DOHH2 (cell line): ENCODE results near the gene MOGAT1.

ENCODE experiments used
- H3F3A ChIP-seq: fragments of 200-600 bp; sonication (generic), shearing (Covaris generic); 2 replicates; pipeline ENCODE4 v1.6.0; 2016; ENCODE audit warnings: antibody characterized with exemption, mild to moderate bottlenecking; ENCODE audit not compliant: control insufficient read depth, insufficient read depth
- H3K27ac ChIP-seq: fragments of 200-600 bp; sonication (generic); 2 replicates; pipeline ENCODE4 v1.5.1; 2014; ENCODE audit warnings: low read depth, mild to moderate bottlenecking, low read length, moderate library complexity
- H3K27me3 ChIP-seq: fragments of 200-600 bp; sonication (generic); 2 replicates; pipeline ENCODE4 v1.6.1; 2014; ENCODE audit warnings: mild to moderate bottlenecking, low read length, mixed read lengths; ENCODE audit not compliant: control insufficient read depth
- H3K36me3 ChIP-seq: fragments of 200-600 bp; sonication (generic); 2 replicates; pipeline ENCODE4 v1.6.1; 2014; ENCODE audit warnings: mild to moderate bottlenecking, low read length, moderate library complexity, mixed read lengths; ENCODE audit not compliant: control insufficient read depth
- H3K4me1 ChIP-seq: fragments of 200-600 bp; sonication (generic); 2 replicates; pipeline ENCODE4 v1.6.1; 2014; ENCODE audit warnings: mild to moderate bottlenecking, low read length, mixed read lengths; ENCODE audit not compliant: control insufficient read depth
- H3K4me2 ChIP-seq: fragments of 200-600 bp; sonication (generic); 2 replicates; pipeline ENCODE4 v1.6.0; 2014; ENCODE audit warnings: mild to moderate bottlenecking, low read length, moderate library complexity
- H3K4me3 ChIP-seq: fragments of 200-600 bp; sonication (generic); 2 replicates; pipeline ENCODE4 v1.5.1; 2014; ENCODE audit warnings: mild to moderate bottlenecking, low read length, mixed read lengths
- H3K79me2 ChIP-seq: fragments of 200-600 bp; sonication (generic); 2 replicates; pipeline ENCODE4 v1.6.1; 2014; ENCODE audit warnings: mild to moderate bottlenecking, low read length, mixed read lengths; ENCODE audit not compliant: control insufficient read depth
- H3K9me2 ChIP-seq: fragments of 200-600 bp; sonication (generic); replicated peaks from 2 replicates; pipeline ENCODE4 v1.6.1; 2014; ENCODE audit warnings: mild to moderate bottlenecking, low read length, mixed read lengths; ENCODE audit not compliant: control insufficient read depth
- H3K9me3 ChIP-seq: fragments of 200-600 bp; sonication (generic); 2 replicates; pipeline ENCODE4 v1.6.1; 2014; ENCODE audit warnings: antibody characterized with exemption, low read length, mixed read lengths; ENCODE audit not compliant: control insufficient read depth, insufficient read depth
- H4K20me1 ChIP-seq: fragments of 200-600 bp; sonication (generic); 2 replicates; pipeline ENCODE4 v1.6.0; 2014; ENCODE audit warnings: low read depth, mild to moderate bottlenecking, antibody characterized with exemption, low read length, moderate library complexity; ENCODE audit not compliant: control insufficient read depth, insufficient read depth
- CTCF ChIP-seq: fragments of 200-600 bp; sonication (generic); IDR thresholded peaks from one replicate; pipeline ENCODE4 v1.5.1; 2014; ENCODE audit warnings: antibody characterized with exemption, mild to moderate bottlenecking, low read depth, low read length; ENCODE audit not compliant: poor library complexity, severe bottlenecking
- EZH2phosphoT487 ChIP-seq: fragments of 200-600 bp; sonication (generic); IDR thresholded peaks from 2 replicates; pipeline ENCODE4 v1.6.1; 2017; ENCODE audit warnings: borderline replicate concordance, mild to moderate bottlenecking, antibody characterized with exemption, low read length, moderate library complexity, mixed read lengths

MOGAT1 gene

DNA sequence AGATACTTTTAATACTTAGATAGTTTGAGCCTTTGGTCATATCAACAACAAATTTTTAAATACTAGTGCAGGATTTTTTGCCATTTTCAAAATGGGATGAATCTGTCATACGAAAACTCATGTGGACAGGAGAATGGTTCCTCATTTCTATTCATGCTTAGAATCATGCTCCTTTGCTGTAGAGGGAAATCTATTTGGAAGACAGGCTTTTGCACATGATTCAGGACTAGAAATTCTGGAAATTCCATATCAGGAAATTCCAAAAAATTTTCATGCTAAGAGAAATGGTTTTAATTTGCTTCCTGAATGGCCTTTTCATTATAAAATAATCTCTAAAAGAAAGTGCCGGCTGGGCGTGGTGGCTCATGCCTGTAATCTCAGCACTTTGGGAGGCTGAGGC is 39.3 kb downstream of the MOGAT1 start:
- no peaks in the 10 kb centered on the region for H3F3A ChIP-seq
- no peak overlapping the region for H3K27ac ChIP-seq
- H4K20me1 ChIP-seq, result no peaks in the 10 kb centered on the region
- H3K79me2 ChIP-seq, result no peaks in the 10 kb centered on the region
- H3K36me3 ChIP-seq, result no peaks in the 10 kb centered on the region
- H3K9me3 ChIP-seq, result no peaks in the 10 kb centered on the region
- TF ChIP-seq EZH2phosphoT487, result no peak
- no peak for TF ChIP-seq CTCF
- no peaks in the 10 kb centered on the region for H3K9me2 ChIP-seq
- no peak overlapping the region for H3K4me2 ChIP-seq
- no peaks in the 10 kb centered on the region for H3K27me3 ChIP-seq
- H3K4me3 ChIP-seq, result no peak overlapping the region
- H3K4me1 ChIP-seq, result peaks cover 55% of the 10 kb centered on the region

GRCh38 chr2:222711315-222711940 is 40.0 kb downstream of the MOGAT1 start:
- Histone ChIP-seq H3K27ac (no peak overlapping the region), H3F3A (no peaks in the 10 kb centered on the region), H3K4me2 (no peak overlapping the region), H3K36me3 (no peaks in the 10 kb centered on the region), H4K20me1 (no peaks in the 10 kb centered on the region), H3K27me3 (no peaks in the 10 kb centered on the region), H3K4me1 (peaks cover 61% of the 10 kb centered on the region), H3K79me2 (no peaks in the 10 kb centered on the region), H3K9me2 (no peaks in the 10 kb centered on the region), H3K9me3 (no peaks in the 10 kb centered on the region), H3K4me3 (no peak overlapping the region)
- TF ChIP-seq EZH2phosphoT487, result no peak
- no peak for TF ChIP-seq CTCF

- Histone ChIP-seq H3K36me3 (no peaks in the 10 kb centered on the region), H3F3A (no peaks in the 10 kb centered on the region), H4K20me1 (no peaks in the 10 kb centered on the region), H3K9me3 (no peaks in the 10 kb centered on the region), H3K9me2 (no peaks in the 10 kb centered on the region), H3K4me2 (no peak overlapping the region), H3K27ac (no peak overlapping the region), H3K79me2 (no peaks in the 10 kb centered on the region), H3K27me3 (no peaks in the 10 kb centered on the region), H3K4me3 (no peak overlapping the region), H3K4me1 (peaks cover 51% of the 10 kb centered on the region)
- TF ChIP-seq EZH2phosphoT487 (no peak), CTCF (no peak)
These were observed 41.5 kb downstream of the MOGAT1 start for GRCh38 chr2:222713002-222713401.
